GM18868 (cell line): ENCODE data around the gene PDGFRB.
A peak's percentile ranks its signal among the peaks of the same experiment; 100 is the strongest.

ENCODE experiments used
- ATAC-seq: cut with Tn5 transposase; IDR thresholded peaks from one replicate; pipeline ENCODE4 v1.9.1; 2021; ENCODE audit warnings: mild to moderate bottlenecking, moderate library complexity; ENCODE audit not compliant: unreplicated experiment

The PDGFRB gene

DNA sequence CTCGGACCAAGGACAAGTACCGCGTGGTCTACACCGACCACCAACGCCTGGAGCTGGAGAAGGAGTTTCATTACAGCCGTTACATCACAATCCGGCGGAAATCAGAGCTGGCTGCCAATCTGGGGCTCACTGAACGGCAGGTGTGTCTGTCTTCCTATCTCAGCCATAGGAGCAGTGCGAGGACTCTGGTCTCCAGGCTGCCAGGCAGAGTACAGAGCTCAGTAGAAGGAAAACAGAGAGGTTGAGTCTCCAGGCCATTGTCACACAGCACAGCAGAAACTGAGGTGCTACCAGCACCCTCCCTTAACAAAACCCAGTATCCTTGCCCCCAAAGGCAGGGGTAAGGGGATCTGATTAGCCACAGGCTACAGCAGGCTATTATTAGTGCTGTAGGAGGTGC lies 27.1 kb upstream of the PDGFRB start:
- no peak for ATAC-seq

DNA sequence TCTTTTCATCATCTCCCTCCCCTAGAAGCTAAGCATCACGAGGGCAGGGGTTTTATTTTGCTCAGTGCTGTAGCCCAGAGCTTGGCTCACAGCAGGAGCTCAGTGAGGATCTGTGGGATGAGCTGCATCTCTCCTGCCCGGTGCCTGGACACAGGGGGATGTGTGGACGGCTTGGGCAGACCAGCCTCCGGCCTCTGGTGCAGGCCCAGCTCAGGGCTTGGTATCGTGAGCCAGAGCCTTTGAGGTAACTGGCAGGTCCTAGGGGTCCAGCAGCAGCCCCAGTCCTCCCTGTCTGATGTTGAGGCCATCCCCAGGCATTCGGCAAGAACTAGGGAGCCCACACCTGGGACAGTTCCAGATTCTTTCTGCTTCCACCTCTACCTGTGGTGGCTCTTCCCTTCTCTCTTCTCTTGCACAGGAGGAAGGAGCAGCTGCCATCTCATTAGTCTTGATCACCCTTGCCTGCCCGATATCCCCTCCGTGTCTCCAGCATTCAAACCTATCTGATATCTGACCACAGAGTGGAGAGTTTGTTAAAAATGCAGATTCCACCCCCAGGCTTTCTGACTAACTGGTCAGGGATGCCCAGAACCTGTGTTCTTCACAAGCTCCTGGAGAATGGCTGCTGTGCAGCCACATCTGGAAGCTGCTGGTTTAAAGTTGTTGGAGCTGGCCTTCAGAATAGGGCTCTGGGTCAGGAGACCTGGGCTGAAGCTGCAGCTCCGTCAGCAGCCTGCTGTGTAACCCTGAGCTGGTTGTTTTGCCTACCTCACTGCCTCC lies 26.3 kb upstream of the PDGFRB start:
- ATAC-seq: no peak

DNA sequence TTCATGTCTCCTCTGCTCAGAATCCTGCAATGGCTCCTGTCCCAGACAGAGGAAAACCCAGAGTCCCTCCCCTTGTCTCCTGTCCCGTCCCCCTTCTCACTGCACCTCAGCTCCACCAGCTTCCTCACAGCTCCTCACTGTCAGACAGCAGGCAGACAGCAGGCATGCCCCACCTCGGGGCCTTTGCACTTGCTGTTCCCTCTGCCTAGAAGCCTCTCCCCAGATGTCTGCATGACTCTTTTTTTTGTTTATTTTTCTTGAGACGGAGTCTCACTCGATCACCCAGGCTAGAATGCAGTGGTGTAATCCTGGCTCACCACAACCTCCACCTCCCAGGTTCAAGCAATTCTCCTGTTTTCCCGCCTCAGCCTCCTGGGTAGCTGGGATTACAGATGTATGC lies 25.4 kb upstream of the PDGFRB start:
- ATAC-seq: no peak

DNA sequence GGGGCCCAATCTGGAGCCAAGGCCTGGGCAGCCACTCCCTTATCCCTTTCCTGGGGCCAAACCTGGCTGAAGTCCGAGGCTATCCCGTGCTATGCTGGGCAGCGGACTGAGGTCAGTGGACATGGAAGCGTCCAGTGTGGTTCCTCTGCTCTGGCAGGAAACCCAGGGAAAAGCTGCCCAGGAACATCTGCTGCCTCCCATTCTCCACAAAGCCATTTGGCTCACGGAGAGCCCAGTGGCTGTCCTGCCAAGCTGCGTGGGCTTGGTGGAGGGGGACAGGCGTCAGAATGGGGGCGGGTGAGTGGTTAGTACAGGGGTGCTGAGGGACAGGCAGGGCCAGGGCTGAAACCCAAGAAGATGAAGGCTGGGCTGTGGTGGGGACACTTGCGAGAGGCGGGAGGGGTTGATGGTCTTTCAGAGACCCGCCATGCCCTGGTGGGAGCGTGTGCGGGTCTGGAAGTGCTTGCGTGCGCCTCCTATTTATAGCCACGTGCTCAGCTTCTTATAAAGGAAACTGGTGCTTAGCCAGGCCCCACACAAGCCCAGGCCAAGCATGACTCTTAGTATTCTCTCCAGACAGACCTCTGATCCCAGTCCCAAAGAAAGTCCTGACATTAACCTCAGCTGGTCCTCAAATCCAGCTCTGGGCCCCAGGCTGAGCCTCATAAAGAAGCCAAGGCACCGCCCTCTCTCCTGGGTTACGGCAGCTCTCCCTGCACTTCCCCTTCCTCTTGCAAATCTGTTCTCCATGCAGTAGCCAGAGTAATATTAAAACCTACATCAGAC lies 24.8 kb upstream of the PDGFRB start:
- no peak for ATAC-seq

DNA sequence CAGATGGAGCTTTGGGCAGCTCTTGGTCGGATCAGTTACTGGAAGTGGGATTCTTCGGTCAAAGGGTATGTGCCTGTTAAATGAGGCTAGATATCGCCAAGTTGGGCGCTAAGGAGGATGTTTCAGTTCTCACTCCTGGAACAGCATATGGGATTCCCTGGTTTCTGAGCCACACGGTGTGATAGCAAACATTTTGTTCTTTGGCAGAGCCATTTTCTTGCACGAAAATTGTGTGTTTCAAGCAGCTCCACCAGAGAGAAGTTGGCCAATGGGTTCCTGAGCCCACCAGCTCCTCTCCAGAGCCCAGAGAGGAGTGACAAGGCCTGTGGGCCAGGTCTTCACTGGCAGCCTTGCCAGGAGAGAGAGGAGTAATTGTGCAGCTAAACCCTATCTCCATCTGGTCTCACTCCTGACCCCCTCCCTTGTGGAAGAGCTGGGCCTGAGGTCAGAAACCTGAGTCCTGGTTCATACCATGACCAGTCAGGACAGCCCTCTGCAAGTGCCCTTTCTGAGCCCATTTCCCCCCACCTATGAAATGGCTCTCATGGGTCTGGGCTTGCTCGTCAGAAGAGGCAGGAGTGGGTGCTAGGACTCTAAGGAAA lies 23.5 kb upstream of the PDGFRB start:
- ATAC-seq: no peak

DNA sequence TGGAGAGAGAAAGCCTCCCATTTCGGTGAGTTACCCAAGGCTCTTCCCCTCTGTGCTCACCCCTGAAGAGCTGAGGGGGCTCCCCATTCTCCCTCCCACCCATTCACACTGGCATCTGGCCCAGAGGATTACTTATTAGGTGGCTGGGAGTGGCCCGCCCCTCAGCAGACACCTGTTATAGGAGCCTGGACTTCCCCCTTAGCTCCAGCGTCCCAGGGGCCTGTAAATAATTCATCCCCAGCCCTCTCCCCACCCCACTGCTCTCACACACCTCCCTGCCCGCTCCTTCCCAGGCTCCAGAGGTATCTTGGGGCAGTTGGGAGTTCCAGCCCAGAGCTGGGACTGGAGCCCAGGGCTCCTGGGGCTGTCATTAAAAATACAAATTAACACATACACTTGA lies 22.6 kb upstream of the PDGFRB start:
- no peak for ATAC-seq

DNA sequence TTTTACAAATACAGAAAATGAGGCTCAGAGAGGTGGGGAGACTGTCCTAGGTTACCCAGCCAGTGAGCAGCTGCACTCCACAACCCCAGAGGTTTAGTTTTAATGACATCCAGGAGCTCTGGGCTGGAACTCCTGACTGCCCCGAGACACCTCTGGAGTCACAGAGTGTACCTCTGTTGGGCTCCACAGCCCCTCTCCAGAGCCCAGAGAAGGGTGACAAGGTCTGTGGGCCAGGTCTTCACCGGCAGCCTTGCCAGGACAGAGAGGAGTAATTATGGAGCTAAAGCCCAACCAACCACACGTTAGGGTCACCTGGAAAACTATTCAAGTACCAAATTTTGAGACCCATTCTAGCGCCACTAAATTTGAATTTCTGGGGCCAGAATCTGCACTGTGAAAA lies 22.1 kb upstream of the PDGFRB start:
- no peak for ATAC-seq

DNA sequence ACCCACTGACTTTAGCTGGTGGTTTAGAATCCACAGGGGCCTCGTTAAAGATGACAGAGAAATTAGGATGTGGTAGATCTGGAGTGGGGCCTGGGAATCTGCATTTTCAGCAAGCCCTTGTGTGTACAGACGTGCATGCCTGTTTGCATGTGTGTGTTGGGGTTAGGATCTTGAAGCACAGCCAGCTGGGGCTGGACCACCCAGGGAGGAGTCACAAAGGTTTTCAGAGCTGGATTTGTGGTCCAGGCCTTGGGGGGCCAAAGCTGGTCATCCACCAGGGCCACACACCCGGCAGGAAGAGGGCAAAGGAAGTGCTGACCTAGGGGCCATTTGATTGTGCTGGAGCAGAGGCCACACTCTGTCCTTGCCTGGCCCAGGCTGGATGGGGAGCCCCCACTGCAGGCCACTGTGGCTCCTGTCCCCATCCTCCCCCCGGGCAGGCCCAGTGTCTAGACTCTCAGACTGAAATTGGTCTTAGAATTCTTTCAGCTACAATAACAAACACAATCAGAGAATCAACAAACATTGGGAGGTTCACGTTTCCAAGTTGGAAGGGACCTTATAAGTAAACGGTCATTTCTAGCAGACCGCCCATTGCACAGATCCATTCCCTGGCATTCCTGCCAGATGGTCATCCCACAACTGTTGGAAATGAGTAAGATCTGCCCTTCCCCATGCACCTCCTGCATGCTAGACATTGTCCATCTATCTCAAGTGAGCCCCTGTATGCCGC lies 21.3 kb upstream of the PDGFRB start:
- no peak for ATAC-seq

DNA sequence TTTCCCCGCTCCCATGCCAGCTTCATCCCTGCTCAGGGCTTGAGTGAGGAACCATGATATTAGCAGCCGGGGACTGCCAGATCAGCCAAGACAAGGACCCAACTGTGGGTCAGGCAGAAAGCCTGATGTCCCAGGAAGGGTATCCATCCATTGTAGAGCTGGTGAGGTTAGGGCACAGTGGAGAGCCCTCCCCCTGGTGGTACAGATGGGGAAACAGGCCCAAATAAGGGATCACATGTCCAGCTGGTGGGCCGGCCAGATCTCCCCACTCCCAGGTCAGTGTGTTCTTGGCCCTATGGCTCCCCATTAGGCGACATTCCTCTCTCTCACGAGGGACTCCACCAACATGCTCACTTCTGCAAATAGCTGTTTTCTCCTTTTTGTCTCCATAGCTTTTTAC lies 19.9 kb upstream of the PDGFRB start:
- peak; percentile 49 for ATAC-seq

DNA sequence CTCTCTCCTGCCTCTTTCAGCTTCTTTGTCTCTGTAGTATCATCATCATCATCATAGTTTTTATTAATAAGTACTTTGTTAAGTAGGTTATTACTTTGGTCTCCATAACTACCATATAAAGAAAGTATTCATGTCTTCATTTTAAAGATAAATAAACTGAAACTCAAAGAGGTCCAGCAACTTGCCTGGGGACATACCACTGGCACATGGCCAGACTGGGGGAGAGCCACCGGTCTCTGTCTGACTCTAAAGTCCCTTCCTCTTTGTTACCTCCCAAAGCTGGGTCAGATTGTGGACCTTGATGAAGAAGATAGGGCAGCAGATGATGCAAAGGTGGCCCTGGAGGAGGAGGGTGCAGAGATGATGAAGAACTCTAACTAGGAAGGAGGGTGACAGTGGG lies 19.4 kb upstream of the PDGFRB start:
- ATAC-seq: no peak

DNA sequence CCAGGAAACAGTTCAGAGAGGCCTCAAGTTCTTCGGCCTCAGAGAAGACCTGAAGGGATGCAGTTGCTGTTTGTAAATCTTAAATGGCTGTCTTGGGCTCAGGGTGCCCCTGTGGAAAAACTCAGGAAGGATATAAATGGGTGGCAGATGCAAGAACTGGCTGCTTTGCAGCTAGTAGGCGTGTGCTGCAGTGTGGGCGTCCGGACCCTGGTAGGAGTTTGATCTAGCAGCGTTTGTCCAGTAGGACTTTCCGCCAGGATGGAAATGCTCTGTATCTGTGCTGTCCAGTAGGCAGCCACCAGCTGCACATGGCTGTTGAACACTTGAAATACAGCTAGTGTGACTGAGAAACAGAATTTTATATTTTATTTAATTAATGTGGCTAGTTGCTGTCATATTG lies 18.6 kb upstream of the PDGFRB start:
- ATAC-seq: no peak

DNA sequence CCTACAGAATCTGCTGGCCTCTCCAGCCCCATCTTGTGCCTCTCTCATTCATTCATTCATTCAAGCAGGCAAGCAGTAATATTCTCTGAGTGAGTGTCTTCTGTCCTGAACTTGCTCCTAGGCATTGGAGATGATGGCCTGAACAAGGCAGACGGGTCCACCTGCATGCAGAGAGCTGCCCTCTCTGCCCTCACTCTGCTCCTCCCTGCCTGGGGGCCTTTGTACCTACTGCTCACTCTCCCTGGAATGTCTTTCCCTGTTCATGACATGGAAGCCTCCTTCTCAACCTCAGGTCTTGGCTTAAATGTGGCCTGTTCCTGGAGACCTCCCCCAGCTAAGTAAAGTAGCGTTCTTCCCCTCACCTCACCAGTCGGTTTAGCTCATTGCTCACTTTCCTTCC lies 17.5 kb upstream of the PDGFRB start:
- no peak for ATAC-seq

DNA sequence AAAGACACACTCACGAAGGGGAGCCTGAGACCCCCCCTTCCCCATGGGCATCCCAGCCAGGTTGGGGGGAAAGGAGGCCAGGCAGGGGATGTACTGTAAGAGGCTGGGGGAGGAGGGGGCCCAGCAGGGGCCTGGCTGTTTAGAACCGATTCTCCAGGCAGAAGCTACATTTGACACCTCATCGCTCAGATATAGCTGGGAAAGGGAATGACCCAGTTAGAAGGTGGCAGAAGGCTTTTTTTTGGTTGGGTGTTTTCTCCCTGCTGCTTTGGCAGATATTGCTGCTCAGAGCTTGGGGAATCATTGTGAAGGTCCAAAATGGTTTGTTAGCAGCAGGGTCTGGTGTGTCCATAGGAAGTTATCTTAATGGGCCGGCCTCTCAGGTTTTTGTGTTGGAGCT lies 16.9 kb upstream of the PDGFRB start:
- ATAC-seq: no peak

DNA sequence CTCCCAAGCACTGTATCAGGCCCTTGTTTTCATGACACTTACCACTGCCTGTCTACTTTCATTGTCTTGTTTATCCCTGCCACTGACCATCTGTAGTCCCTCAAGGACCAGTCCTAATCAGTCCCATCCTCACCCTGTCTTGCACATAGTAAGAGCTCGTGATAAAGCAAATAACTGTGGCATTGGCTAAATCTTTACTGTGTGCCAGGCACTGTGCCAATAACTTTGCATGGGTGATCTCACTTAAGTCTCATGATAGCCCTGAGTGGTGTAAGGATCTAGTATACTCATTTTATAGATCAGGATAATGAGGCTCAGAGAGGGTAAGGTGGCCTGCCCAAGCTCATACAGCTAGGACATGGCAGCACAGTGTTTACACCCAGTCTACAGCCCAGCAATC lies 16.5 kb upstream of the PDGFRB start:
- ATAC-seq: no peak

DNA sequence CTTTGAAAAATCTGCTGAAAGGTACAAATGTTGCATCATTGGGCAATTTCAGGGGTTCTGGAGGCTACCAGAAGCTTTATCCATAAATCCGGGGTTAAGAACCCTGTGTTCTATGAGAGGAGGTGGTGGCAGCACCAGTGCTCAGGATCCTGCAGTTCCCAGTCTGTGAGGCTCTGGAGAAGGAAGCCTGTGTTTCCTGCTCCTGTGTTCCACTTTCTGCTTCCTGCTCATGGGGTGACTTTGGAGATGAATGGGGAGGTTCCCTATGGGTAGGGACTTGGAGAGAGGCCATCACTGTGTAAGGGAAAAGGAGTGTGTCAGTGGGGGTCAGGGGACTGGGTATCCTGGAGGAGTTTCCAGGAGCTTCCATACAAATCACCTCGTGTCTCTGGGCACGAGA lies 13.2 kb upstream of the PDGFRB start:
- no peak for ATAC-seq

DNA sequence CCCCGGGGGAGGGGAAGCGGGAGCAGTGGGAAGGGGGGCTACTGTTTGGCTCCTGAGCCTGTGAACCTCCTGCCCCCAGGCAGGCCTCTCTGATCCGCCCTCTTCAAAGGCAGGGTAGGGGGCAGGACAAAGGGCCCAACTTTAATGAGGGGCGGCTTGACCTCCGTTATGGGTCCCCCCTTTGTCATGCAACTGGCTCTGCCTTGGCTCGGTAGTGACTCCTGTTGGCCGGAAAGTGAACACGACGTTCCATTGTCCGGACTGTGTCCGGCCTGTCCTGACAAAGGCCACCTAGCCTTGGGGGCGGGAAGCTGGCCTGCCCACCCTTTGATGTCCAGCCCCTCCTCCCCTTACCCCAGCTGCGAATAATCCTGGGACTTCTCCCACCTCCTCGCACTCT lies 12.3 kb upstream of the PDGFRB start:
- ATAC-seq: no peak

DNA sequence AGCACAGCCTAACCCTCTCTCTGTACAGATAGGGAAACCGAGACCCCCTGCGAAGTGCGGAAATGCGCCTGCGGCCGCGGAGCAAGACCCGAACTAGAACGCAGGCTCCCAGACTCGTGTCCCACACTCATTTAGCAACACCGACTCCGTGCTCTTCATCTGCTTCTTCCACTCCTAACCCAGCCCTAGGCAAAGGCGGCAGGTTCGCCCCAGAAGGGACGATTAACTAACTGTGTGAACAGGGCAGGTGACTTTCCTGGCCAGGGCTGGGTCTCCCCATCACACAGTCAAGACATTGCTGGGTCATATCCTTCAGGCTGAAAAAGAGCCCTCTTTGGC lies 11.8 kb upstream of the PDGFRB start:
- ATAC-seq: no peak

DNA sequence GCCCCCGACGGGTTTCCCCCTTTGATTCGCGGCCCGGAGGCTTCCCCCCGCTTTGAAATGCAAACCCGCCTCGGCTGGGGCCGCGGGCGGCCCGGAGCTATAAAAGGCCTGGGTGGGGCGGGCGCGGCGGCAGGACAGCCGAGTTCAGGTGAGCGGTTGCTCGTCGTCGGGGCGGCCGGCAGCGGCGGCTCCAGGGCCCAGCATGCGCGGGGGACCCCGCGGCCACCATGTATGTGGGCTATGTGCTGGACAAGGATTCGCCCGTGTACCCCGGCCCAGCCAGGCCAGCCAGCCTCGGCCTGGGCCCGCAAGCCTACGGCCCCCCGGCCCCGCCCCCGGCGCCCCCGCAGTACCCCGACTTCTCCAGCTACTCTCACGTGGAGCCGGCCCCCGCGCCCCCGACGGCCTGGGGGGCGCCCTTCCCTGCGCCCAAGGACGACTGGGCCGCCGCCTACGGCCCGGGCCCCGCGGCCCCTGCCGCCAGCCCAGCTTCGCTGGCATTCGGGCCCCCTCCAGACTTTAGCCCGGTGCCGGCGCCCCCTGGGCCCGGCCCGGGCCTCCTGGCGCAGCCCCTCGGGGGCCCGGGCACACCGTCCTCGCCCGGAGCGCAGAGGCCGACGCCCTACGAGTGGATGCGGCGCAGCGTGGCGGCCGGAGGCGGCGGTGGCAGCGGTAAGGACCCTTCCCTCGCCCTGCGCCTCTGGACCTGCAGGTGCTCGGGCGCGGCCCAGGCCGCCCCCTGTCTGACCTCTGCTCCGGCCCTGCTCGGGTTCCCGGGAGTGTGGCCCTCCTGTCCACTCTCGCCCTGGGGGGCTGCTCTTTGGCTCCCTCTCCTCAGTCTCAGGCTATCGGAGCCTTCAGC lies 11.2 kb upstream of the PDGFRB start, which contains the start of gene CDX1:
Gene CDX1, plus strand, starts transcription at position 129 of the 862 bp plus-strand sequence. Its CDS starts 99 bp downstream, at position 228.
- no peak for ATAC-seq

DNA sequence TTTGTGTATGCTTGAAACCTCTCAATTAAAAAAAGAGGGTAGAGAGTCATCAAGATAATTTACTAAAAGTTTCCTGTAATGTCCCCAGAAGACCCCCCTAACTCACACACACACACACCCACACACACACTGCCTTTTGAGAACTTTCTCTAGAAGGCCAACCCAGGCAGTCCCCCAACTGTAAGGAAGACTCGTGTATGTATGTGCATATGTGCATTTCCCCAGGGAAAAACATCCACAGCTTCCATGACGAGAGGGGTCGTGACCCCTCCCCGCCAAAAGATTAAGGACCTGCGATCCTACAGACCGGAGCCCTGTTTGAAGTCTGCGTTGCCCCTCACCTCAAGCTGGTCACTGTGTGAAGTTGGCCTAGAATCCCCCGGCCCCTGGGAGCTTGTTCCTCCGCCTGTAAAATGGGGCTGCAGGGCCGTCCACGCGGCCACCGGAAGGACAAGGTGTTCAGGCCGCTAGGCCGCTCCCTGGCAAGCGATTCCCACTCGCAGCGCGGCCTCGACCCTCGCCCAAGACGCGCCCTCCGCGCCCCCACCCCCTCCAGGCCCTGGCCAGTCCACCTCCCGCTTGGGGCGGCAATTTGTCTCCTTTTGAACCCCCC lies 10.5 kb upstream of the PDGFRB start:
- ATAC-seq: no peak
